GM08714 (cell line): Measurements from ENCODE around the gene TMA16.

Experiments used
- H3K4me3 ChIP-seq: fragments of 200-500 bp; sonication (Bioruptor generic); 2 replicates; pipeline ENCODE4 v1.5.1; 2014; ENCODE audit warnings: mild to moderate bottlenecking, low read length, inconsistent platforms
- ZNF274 ChIP-seq: IDR thresholded peaks from 2 replicates; pipeline ENCODE4 v1.6.1; 2012; ENCODE audit warnings: mild to moderate bottlenecking, low read depth, low read length

Gene TMA16

DNA sequence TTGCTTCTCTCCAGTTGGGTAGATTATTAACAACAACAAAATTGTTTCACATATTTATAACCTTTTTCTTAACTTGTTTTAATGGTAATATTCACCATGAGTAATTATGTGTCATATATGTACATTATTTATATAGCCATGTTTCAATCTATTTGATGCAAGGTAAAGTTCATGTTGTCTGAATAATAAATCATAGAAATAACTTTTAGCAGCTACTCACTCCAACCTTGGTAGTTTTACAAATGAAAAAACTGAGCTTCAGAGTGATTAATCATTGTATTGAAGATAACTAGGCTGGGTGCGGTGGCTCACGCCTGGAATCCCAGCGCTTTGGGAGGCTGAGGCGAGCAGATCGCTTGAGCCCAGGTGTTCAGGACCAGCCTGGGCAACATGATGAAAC lies 46.0 kb downstream of the TMA16 start:
- TF ChIP-seq ZNF274: no peak
- H3K4me3 ChIP-seq: no peak overlapping the region

DNA sequence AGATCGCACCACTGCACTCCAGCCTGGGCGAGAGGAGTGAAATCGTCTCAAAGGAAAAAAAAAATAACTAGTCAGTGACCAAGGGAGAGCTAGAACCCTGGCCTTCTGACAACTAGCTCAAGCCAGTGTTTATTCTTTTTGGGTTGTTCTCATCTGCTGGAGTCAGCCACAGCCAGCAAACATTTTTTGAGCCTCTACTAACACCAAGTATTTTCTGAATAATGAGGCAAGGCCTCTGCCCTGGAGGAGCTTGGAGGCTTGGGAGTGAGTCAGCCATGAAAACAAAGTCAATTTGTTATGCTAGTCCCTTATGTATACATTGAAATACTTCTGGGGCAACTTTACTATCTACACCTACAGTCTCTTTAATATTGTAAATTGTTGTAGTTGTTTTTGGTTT lies 46.5 kb downstream of the TMA16 start:
- no peak for TF ChIP-seq ZNF274
- H3K4me3 ChIP-seq: no peak overlapping the region

DNA sequence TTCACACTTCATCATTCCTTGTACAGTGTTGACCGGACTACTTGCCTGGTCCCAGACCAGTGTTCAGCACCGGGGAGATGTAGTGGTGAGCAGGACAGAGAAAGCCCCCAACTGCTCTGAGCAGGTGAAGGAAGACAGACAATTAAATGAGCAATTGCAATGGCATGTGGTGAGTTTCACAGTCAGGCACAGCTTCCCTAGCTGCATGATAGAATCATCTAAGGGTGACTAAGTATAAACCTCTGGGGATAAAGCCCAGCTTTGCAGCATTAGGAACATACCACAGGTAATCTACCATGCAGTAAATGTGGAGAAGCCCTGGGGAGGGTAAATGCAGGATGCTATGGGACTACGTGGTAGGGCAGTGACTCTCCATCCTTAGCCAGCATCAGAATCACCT lies 47.8 kb downstream of the TMA16 start:
- TF ChIP-seq ZNF274: no peak
- no peak overlapping the region for H3K4me3 ChIP-seq

DNA sequence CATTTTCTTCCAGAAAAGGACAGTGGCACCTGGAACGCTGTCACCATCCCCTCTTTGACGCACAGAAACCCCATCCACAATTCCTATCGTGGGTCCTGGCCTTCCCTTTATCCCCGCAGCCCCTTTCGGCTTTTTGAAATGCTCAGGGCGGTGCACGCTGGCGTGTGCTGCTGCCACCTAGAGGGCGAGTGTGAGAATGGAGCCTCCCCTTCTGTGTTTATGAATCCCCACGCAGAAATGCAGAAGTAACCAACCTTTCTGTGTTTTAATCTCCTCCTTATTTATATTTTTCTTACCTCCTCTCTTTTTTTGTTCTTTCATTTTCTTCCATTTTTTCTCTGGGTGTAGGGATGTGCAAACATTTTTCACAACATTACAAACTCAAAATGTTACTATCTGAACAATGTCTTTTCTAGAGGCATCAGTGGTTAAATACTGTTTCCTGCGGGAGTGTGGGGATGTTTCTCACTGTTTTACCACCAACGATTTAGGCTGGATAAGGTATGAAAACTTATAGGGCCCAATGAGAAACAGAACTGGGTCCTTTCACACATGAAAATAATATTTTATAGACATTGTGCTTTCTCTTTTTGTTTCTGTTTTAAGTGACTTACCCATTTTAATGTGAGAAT lies 50.0 kb downstream of the TMA16 start:
- TF ChIP-seq ZNF274: no peak
- no peak overlapping the region; the same call in 1 of the 2 replicates for H3K4me3 ChIP-seq

DNA sequence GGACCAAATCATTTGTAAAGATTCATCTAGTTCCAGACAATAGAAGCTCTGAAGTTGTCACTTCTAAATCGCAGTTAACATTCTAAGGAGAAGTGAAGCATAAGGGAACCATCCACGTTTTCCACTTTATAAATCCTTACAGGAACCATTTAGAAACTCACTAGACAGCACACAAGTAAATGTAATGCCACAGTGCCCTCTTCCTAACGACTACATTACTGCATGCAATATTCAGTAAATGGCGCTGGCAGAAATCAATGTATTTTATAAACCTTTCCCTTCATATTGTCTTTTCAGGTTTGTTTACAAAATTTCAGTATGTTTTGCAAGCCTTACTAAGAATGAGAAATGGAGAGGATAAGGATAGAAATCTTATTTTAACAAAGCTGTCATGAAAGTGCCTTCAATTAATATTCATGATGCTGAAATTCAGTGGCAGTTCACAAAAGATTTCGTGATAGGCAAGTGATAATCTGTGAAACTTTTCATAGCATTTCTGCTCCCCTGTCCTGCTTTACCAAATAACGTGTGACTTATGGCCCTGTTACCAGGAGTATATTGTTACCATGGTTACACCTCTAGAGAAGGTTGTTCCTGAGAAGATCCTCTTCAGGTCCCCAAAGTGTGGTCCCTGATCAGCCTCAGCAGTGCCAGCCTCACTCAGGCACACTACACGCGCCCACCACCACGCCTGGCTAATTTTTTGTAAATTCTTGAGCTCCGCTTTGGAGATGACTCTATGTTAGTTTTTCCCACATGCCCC lies 54.2 kb downstream of the TMA16 start:
- no peak for TF ChIP-seq ZNF274
- H3K4me3 ChIP-seq: no peak overlapping the region

DNA sequence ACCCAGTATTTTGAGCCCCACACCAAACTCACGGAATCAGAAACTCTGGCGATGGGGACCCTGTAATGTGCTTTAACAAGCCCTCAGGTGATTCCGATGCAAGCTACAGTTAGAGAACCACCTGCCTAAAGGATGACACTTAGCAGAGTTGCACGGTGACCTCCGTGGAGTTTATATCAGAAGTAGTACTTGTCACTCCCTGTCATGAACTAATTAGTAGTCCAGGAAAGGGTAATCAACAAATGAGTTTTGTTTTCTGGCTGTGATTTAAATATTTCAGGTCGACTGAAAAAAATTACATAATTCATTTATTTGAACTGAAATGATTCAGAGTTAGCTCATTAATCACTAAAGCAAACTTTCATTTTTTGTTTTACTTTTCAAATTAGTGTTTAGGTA lies 56.4 kb downstream of the TMA16 start:
- no peak for TF ChIP-seq ZNF274
- H3K4me3 ChIP-seq: no peak overlapping the region

DNA sequence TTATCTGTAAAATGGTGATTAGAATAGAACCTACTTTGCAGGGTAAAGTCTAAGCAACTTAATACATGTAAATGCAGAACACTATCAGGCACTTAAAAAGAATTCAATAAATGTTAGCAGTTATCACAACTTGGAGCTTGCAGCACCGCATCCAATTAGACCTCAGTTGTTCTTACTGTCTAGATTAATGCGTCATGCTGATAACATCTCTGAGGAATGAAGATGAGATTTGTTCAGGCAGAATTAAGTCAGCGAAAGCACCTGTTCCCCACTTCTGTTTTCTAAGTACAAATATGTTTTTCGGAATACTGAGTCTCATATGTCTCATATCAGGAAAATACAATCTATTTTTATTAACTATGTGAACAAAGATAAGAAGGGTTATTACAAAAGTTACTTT lies 58.7 kb downstream of the TMA16 start:
- no peak overlapping the region for H3K4me3 ChIP-seq
- no peak for TF ChIP-seq ZNF274

DNA sequence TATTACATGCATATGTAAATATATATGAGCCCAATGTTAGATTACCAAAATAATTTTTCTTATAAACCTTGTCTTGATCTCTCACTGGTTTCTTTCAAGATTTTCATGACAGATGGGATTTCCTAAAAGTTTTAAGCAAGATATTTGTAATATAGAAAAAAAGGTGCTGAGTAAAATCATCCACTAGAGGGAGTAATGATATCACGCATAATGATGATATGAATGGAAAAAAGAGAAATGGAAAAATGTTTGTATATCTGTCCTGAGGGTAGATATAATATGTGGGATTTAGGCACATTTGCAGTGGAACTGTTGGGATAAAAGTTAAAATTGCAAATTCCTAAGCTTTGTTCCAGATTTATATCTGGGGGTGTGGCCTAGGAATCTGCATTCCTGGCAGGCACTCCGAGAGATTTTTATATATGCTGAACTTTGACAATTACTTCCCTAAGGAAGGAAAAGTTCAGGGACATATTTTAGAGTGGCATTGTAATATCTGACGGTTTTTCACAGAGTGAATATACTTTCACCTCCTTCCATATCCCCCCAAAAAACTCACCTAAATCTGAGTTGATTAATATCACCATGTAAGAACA lies 60.5 kb downstream of the TMA16 start:
- no peak overlapping the region for H3K4me3 ChIP-seq
- no peak for TF ChIP-seq ZNF274

DNA sequence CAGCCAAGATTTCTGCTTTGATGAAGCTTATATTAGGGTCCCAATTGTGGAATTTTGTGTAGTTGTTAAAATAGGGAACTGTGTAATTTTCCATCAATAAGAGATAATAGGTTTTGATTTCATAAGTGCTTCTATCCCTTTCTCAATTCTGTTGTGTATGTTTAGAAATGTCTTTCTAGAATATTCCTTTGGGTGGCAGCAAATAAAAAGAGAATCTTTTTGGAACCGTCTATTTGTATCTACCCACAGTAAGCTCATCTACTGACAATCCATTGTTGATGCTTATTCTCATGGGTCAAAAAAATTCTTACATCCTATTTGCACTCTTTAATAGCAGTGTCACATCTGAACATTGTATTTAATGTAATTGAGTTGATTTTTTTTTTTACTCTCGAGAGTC lies 61.7 kb downstream of the TMA16 start:
- TF ChIP-seq ZNF274: no peak
- H3K4me3 ChIP-seq: no peak overlapping the region

DNA sequence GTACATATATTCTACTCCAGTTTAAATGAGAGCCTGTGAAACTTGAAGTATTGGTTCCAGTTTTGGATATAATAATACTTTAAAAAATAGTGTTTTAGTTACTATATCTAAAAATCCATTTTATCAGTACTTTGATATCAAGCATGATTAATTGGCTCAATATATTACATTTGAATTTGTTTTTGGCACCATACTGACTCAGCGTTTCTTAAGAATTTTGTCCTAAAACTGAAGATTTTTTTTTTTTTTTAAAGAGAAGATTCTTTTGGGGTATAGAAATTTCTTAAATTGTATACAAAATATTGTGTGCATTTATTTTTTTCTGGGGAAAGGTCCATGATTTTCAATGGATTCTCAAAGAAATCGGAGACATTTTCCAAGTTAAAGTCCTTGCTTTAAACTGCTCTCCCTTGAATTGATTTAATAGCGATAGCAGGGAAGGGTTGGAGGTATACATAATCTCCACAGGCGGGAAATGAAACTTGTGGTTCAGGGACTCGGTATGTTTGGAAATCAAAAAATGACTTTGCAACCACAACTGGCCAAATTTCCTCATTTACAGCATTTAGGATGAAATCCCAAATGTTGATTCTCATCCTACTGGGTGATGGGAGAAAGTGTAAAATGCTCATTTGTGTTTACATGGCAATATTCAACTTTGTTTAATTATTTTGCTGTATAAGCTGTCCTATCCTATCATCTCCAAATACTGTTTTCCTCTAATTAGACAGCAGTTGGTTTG lies 62.3 kb downstream of the TMA16 start:
- no peak overlapping the region for H3K4me3 ChIP-seq
- TF ChIP-seq ZNF274: no peak

DNA sequence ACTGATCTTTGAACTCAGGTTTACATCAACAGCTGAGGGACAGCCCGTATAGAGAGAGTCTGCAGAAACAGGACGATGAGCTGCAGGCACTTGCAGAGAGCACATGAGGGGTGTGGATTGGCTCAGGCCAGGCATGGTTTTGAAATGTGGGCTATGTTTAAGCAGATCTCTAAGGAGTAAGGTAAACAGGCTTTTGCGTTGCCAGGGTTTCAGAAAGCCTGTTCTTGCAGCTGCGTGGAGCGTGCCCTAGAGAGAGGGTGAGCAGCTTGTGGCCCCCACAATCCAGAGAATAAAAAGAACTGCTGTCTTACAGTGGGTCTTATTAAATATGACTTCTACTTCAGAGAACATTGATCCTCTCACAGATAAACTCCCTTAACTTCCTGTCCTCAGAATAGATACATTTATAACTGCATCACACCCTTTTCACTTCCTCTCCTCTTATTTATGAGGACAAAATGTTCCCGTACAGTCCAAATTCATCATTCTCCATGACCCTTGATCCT lies 64.1 kb downstream of the TMA16 start:
- no peak for TF ChIP-seq ZNF274
- H3K4me3 ChIP-seq: peak overlapping the region; percentile 24; the same call in 1 of the 2 replicates

DNA sequence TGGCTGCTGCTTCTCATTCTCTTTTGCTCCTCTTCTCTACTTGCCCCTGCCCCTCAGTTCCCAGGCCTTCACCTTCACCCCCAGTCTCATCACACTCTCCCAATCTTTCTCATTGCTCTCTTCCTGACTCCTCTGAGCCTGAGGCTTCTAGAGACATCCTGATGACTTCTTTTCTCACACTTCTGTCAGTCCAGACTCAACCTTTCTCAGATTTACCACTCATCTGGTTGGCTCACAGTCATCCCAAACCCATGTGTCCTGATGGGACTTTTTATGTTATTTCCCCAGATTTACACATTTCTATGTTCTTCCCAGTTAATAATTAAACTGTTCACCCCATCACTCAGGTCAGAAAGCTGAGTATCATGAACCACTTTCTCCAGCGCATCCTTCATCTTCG lies 68.0 kb downstream of the TMA16 start:
- TF ChIP-seq ZNF274: no peak
- no peak overlapping the region for H3K4me3 ChIP-seq

DNA sequence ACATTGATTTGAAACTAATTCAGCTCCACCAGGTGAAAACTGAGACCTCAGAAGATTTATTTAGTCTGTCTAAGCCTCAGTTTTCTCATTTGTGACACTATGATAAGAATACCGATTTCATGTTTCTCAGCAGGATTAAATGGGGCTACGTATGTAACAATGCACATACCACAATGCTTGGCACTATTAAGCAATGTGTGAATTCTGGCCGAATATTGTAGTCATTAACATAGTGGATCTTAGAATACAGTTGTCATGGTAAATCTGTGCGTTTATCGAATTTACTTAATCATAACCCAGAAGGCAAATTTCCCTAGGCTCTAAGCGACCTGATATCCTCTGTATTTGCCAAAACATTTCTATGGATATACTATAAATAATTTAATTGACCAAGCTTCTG lies 69.1 kb downstream of the TMA16 start:
- no peak overlapping the region for H3K4me3 ChIP-seq
- TF ChIP-seq ZNF274: no peak

DNA sequence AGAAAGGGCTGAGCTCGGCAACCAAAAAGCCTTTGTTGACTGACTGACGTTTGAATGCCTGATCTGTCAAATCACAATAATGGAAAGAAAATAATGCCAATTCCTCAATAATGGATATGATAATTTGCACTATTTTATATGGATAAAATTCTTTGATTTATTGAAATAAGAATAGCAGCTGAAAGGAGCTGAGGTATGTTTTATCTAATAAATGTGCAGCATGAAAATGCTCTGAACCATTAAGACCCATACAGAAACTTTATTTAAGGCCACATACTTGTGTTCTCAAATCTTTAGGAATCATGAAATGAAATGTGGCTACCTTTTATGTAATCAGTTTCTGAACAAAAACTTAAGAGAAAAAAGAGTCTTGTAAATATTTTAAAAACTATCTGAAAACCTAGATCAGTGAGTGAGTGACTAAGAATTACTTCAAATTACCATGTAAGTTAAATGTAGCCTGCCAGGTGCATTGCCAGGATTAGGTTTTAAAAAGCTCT lies 69.8 kb downstream of the TMA16 start:
- no peak for TF ChIP-seq ZNF274
- no peak overlapping the region for H3K4me3 ChIP-seq
